ENCODE data around the gene FMO3. TPM values are rescaled to one million over a fixed set of nuclear protein-coding genes. Genes with fewer than 3 reads are reported as not detected.

FMO3 gene
- total RNA-seq, 2 experiments from 2014 or later, result not detected

GRCh38 chr1:171128463-171128862 is 37.8 kb downstream of the FMO3 start:
- TF ChIP-seq CTCF (IDR thresholded peaks at IDR 0.05), result no peak
- peaks cover 2% of the 10 kb centered on the region for H3K9me3 Mint-ChIP-seq
- H3K4me1 Mint-ChIP-seq (ENCODE audit: low read depth), result no peaks in the 10 kb centered on the region
- no peaks in the 10 kb centered on the region for H3K36me3 Mint-ChIP-seq (ENCODE audit: low read depth)
- H3K27ac Mint-ChIP-seq, result no peak overlapping the region
- POLR2A ChIA-PET, result no interaction called here
- DNase-seq (no peak), ATAC-seq (no peak)
- H3K4me3 Mint-ChIP-seq, result no peak overlapping the region
- H3K27me3 Mint-ChIP-seq, result peaks cover 9% of the 10 kb centered on the region
- intact Hi-C loops (cut with micrococcal nuclease), result no loop called here
- CTCF ChIA-PET, result no interaction called here

DNA sequence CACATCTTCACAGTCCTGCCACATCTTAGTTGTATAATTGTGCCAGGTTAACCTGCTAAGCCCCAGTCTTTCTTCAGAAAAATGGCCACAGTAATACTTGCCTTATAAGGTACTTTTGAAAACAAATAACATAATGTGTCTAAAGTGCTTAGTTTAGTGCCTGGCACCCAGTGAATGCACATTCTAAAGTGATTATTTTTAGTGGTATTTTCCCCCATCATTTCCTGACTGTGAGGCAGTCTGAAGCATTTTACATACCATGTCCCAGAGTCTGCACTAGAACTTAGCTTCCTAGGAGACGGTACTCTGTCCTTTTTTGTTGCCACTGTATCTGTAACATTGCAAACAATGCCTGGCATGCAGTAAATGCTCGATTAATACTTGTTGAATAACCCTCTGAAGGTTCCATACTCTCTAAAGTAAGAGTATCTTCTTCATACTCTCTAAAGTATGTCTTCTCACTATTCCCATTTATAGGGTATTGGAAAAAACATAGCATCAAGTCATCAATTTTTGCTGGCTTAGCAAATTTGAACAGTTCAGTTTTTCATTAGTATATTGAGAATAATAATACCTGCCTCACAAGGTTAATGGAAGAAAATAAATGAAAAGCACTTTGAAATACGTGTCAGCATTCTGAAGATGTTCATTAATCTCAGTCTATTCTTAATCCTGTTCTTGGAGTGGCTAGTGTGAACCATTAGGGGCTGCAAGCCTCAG is 43.7 kb downstream of the FMO3 start:
- intact Hi-C loops (cut with micrococcal nuclease), result no loop called here
- no peak overlapping the region for H3K27ac Mint-ChIP-seq
- ChIA-PET CTCF (no interaction called here), POLR2A (interaction anchor here (1.2 kb wide), 1 partner anchor 397 kb away, joined by 3 read pairs; no protein-coding TSS in a partner anchor)
- TF ChIP-seq CTCF (IDR thresholded peaks at IDR 0.05), result no peak
- H3K4me1 Mint-ChIP-seq (ENCODE audit: low read depth), result no peaks in the 10 kb centered on the region
- no peak for ATAC-seq
- DNase-seq, result no peak
- no peaks in the 10 kb centered on the region for H3K9me3 Mint-ChIP-seq
- no peaks in the 10 kb centered on the region for H3K36me3 Mint-ChIP-seq (ENCODE audit: low read depth)
- H3K4me3 Mint-ChIP-seq, result no peak overlapping the region
- peaks cover 8% of the 10 kb centered on the region for H3K27me3 Mint-ChIP-seq

GRCh38 chr1:171137580-171137979 is 46.9 kb downstream of the FMO3 start:
- no peak for TF ChIP-seq CTCF (IDR thresholded peaks at IDR 0.05)
- intact Hi-C loops (cut with micrococcal nuclease), result no loop called here
- ChIA-PET POLR2A (interaction anchor here (0.6 kb wide), 1 partner anchor 47 kb away, joined by 3 read pairs; the partner anchor contains the start of gene FMO3), CTCF (no interaction called here)
- H3K4me1 Mint-ChIP-seq (ENCODE audit: low read depth), result no peaks in the 10 kb centered on the region
- peaks cover 8% of the 10 kb centered on the region for H3K27me3 Mint-ChIP-seq
- H3K9me3 Mint-ChIP-seq, result no peaks in the 10 kb centered on the region
- H3K4me3 Mint-ChIP-seq, result no peak overlapping the region
- ATAC-seq (no peak), DNase-seq (no peak)
- no peaks in the 10 kb centered on the region for H3K36me3 Mint-ChIP-seq (ENCODE audit: low read depth)
- no peak overlapping the region for H3K27ac Mint-ChIP-seq

GRCh38 chr1:171138980-171139379 is 48.3 kb downstream of the FMO3 start:
- Mint-ChIP-seq H3K36me3 (ENCODE audit: low read depth) (no peaks in the 10 kb centered on the region), H3K9me3 (no peaks in the 10 kb centered on the region), H3K27me3 (peaks cover 10% of the 10 kb centered on the region), H3K4me1 (ENCODE audit: low read depth) (no peaks in the 10 kb centered on the region), H3K4me3 (no peak overlapping the region), H3K27ac (no peak overlapping the region)
- ATAC-seq (no peak), DNase-seq (no peak)
- no peak for TF ChIP-seq CTCF (IDR thresholded peaks at IDR 0.05)
- POLR2A ChIA-PET, result no interaction called here
- CTCF ChIA-PET, result no interaction called here
- intact Hi-C loops (cut with micrococcal nuclease), result no loop called here

DNA sequence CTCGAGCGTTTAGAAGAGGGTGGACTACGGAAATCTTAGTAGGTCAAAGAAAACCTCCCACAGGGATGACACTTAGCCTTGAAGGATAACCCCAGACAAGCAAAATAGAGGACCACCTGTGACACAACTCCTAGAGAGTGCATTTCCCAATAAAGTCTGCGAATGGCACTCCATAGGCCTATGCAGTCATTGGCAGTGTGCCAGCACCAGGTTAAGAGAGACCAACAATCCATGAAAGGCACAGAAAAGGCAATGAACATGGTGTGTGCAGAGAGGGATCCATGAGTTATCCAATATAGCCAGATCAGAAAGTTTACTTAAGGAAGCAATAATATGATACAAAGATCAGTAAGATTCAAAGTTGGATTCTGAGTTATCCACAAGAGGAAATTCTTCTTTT is 49.2 kb downstream of the FMO3 start:
- POLR2A ChIA-PET, result no interaction called here
- no peaks in the 10 kb centered on the region for H3K36me3 Mint-ChIP-seq (ENCODE audit: low read depth)
- CTCF ChIA-PET, result no interaction called here

More for the DNA sequence above, 49.2 kb downstream of the FMO3 start:
- H3K4me3 Mint-ChIP-seq, result no peak overlapping the region
- no peaks in the 10 kb centered on the region for H3K9me3 Mint-ChIP-seq
- H3K27ac Mint-ChIP-seq, result no peak overlapping the region
- H3K27me3 Mint-ChIP-seq, result peaks cover 10% of the 10 kb centered on the region
- ATAC-seq, result no peak
- TF ChIP-seq CTCF (IDR thresholded peaks at IDR 0.05), result no peak
- no peaks in the 10 kb centered on the region for H3K4me1 Mint-ChIP-seq (ENCODE audit: low read depth)
- no peak for DNase-seq
- intact Hi-C loops (cut with micrococcal nuclease), result no loop called here

Measured in activated CD8-positive, alpha-beta T cell treated with anti-CD3 and anti-CD28 coated beads for 36 hours (primary cell).